ENCODE results near the gene RERGL.

- TF ChIP-seq ATF1 (CRISPR knock-in tag; IDR thresholded peaks at IDR 0.05) (no peak), CTCF (IDR thresholded peaks at IDR 0.05) (no peak), CREB1 (CRISPR knock-in tag; IDR thresholded peaks at IDR 0.05) (no peak)
Observed at GRCh38 chr12:18045446-18045992, 44.5 kb downstream of the RERGL start.

Measured in WTC11 (cell line).